ENCODE results near the gene ICAM1.

Gene ICAM1

DNA sequence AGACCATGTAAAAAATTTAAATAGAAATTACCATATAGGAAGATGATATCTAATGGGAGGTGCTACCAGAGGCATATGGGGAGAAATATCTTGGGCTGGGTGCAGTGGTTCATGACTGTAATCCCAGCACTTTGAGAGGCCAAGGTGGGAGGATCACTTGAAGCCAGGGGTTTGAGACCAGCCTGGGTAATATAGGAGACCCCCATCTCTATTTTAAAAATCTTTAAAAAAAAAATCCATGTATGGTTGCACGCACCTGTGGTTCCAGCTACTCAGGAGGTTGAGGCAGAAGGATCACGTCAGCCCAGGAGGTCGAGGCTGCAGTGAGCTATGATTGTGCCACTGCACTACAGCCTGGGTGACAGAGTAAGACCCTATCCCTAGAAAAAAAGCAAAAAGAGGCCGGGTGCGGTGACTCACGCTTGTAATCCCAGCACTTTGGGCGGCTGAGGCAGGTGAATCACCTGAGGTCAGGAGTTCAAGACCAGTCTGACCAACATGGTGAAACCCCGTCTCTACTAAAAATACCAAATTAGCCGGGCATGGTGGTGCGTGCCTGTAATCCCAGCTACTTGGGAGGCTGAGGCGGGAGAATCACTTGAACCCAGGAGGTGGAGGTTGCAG, 29.0 kb upstream of the ICAM1 start:
- DNase-seq (ENCODE audit: low read depth), result peak; percentile 37

DNA sequence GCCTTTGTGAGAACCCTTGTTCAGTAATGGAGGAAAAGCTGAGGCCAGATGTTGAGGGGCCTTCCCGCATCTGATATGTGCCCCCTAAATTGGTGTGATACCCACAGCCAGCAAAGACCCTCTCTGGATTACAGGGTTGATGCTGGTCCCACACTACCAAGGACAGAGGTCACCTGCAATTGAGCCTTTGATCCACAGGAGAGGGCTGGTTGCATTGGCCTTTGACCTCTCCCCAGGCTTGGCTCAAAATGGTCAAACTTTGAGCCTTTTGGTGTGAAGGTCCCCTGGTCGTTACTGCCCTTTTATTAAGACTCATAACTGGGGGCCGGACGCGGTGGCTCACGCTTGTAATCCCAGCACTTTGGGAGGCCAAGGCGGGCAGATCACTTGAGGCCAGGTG, 27.3 kb upstream of the ICAM1 start:
- no peak for DNase-seq (ENCODE audit: low read depth)

DNA sequence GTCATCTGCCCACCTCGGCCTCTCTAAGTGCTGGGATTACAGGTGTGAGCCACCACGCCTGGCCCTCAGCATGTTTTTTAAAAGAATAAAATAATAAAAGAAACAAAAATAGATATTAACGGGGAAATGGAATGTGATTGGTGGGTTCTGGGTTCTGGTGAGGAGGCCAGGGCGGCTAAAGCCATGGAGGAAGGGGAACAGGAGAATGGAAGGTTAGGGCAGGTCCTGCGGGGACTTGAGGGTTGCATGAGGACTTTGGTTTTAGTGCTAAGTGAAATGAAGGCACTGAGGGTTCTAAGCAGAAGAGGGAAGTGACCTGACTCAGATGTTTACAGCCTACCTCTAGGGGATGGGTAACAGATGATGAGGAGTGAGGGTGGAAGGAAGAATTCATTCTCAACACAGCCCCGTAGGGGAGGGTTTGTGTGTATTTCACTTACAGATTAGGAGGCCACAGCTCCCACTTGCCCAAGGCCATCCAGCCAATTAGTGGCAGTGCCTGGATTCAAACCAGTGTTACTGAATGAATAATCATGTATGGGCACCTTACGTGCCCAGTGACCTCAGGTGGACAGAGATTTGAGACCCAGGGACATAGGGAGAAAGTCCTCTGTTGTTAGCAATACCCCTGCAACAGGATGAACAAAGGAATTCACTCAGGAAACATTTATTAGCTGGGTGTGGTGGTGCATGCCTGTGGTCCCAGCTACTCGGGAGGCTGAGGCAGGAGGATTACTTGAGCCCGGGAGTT, 25.6 kb upstream of the ICAM1 start:
- DNase-seq (ENCODE audit: low read depth), result no peak

DNA sequence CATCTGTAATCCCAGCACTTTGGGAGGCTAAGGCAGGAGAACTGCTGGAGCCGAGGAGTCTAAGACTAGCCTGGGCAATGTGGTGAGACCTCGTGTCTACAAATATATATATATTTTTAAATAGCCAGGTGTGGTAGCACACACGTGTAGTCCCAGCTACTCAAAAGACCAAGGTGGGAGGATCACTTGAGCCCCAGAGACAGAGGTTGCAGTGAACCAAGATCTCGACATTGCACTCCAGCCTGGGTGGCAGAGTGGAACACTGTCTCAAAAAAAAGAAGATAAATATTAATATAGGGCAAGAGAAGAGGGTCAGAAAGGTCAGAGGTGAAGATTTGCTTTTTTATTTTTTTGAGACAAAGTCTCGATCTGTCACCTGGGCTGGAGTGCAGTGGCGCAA, 24.4 kb upstream of the ICAM1 start:
- no peak for DNase-seq (ENCODE audit: low read depth)

DNA sequence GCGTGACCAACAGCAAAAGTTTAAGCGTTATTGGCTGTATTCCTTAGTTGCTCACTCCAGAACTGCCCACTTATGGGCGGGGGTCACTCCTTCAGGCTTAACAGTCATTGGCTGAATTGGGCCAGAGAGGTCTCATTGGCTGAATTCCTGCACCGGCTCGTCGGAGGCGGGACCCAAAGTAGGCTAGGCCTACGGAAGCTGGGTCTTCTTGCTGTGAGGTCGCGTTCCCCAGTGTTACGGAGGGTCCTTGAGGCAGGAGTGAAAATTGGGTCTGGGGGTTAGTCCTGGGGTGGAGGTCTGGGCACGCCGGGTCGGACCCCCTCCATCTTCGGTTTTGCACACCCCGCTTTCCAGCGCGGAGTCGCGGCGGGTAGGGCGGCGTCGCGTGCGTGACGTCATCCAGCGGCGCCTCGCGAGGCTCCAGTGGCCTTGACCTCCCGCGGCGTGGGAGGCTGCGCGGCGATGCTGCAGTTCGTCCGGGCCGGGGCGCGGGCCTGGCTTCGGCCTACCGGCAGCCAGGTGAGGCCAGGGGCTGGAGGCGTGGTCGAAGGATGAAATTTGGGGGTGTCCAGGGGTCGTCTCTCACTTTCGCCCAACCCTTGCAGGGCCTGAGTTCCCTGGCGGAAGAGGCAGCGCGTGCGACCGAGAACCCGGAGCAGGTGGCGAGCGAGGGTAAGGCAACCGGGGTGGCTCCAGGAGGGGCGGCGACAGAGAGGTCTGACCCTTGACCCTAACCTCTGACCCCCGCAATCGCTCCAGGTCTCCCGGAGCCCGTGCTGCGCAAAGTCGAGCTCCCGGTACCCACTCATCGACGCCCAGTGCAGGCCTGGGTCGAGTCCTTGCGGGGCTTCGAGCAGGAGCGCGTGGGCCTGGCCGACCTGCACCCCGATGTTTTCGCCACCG, 18.9 kb upstream of the ICAM1 start, which contains the start of gene MRPL4:
TSS of gene MRPL4 (plus strand) at position 423 of the 903 bp plus-strand sequence. CDS start at position 463, 40 bp downstream.
- peak; percentile 100 for DNase-seq (ENCODE audit: low read depth)

DNA sequence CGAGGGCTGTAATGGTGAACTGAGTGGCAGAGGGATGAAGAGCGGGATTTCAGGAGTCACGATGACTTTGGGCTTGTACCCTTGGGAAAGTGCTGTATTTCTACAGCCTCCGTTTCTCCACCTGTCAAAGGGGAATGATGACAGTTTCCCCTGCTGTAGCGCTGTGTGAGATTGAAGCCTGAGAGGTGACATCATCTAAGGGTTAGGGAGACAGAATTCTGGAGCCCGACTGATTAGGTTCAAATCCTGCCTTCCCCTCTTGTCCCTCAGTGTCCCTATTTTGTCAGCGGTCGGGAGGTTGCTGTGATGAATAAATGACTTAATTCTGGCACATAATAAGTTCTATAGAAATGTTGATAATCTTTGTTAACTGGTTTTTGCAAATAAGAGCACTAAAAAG, 18.2 kb upstream of the ICAM1 start:
- DNase-seq (ENCODE audit: low read depth), result no peak

- DNase-seq (ENCODE audit: low read depth), result no peak
Measured at GRCh38 chr19:10254244-10254643, 16.7 kb upstream of the ICAM1 start.

- no peak for DNase-seq (ENCODE audit: low read depth)
Measured at GRCh38 chr19:10255358-10255757, 15.6 kb upstream of the ICAM1 start.

DNA sequence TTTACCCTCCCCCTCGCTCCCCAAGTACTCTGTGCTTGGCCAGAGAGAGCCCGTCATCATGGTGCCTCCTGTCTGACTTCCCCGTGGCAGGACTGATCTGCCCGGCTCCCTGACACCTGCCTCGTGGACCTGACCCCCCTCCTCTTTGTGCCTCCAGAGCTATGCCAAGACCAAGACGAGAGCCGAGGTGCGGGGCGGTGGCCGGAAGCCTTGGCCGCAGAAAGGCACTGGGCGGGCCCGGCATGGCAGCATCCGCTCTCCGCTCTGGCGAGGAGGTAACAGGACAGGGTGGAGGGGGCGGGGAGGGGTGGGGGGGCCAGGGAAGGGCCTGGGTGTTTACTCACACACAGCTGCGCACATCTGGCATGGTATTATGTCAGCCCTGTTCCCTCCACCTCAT, 14.4 kb upstream of the ICAM1 start:
- DNase-seq (ENCODE audit: low read depth), result no peak

- no peak for DNase-seq (ENCODE audit: low read depth)
Measured at GRCh38 chr19:10256970-10257615, 13.8 kb upstream of the ICAM1 start.

- DNase-seq (ENCODE audit: low read depth), result no peak
Measured at GRCh38 chr19:10258080-10258710, 12.7 kb upstream of the ICAM1 start.

- DNase-seq (ENCODE audit: low read depth), result peak; percentile 93
Measured at GRCh38 chr19:10259162-10259905, 11.6 kb upstream of the ICAM1 start.

DNA sequence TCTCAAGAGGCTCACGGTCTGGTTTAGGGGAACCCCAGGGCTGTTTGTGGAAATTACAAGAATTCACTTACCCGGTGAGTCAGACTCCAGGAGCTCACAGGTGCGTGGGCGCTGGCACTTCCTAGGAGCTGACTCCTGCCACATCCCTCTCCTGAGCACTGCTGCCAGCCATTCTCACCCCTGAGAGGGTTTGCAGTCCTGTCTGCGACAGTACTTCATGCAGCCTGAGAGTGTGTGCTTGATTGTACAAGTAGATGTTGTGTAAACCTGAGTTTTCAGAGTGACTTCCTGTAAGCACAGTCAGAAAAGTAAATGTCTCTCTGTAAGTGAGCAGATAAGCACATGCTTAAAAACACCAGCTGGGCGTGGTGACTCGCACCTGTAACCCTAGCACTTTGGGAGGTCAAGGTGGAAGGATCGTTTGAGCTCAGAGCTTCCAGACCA, 10.8 kb upstream of the ICAM1 start:
- DNase-seq (ENCODE audit: low read depth), result peak; percentile 35

GRCh38 chr19:10262771-10263170, 8.1 kb upstream of the ICAM1 start:
- peak; percentile 39 for DNase-seq (ENCODE audit: low read depth)

DNA sequence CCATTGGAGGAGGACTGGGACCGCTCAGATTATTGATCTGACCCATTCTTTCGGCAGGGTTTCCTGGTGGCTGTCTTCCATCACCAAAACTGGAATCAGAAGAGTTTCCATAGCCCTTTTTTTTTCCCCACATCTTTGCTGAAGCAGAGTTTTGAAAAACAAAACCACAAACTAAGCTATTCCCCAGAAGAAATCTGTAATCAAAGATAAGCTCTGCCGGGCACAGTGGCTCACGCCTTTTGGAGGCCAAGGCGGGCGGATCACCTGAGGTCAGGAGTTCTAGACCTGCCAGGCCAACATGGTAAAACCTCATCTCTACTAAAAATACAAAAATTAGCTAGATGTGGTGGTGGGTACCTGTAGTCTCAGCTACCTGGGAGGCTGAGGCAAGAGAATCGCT, 4.2 kb upstream of the ICAM1 start:
- no peak for DNase-seq (ENCODE audit: low read depth)

- no peak for DNase-seq (ENCODE audit: low read depth)
Measured at GRCh38 chr19:10268071-10268470, 2.8 kb upstream of the ICAM1 start.

DNA sequence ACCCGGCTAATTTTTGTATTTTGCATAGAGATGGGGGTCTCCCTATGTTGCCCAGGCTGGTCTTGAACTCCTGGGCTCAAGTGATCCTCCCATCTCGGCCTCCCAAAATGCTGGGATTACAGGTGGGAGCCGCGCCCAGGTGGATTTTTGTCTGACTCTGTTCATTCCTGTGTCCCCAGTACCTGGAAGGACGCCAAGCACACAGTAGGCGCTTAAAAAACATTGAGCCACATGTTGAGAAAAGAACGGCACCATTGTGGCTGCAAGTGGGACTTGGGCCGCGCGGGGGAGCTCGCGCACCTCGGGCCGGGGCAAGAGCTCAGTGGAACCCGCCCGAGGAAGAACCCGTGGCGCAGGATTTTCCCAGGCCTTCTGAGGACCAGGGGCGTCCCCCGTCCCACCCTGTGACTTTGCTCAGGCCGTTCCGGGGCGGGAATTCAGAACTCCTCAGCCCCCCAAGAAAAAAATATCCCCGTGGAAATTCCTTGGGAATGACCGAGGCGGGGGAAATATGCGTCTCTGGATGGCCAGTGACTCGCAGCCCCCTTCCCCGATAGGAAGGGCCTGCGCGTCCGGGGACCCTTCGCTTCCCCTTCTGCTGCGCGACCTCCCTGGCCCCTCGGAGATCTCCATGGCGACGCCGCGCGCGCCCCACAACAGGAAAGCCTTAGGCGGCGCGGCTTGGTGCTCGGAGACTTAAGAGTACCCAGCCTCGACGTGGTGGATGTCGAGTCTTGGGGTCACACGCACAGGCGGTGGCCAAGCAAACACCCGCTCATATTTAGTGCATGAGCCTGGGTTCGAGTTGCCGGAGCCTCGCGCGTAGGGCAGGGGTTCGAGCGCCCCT, 1.4 kb upstream of the ICAM1 start:
- peak; percentile 87 for DNase-seq (ENCODE audit: low read depth)

- peak; percentile 82 for DNase-seq (ENCODE audit: low read depth)
Measured at GRCh38 chr19:10270180-10270615, 722 bp upstream of the ICAM1 start.

GRCh38 chr19:10271543-10272086, 695 bp downstream of the ICAM1 start:
- peak; percentile 68 for DNase-seq (ENCODE audit: low read depth)

DNA sequence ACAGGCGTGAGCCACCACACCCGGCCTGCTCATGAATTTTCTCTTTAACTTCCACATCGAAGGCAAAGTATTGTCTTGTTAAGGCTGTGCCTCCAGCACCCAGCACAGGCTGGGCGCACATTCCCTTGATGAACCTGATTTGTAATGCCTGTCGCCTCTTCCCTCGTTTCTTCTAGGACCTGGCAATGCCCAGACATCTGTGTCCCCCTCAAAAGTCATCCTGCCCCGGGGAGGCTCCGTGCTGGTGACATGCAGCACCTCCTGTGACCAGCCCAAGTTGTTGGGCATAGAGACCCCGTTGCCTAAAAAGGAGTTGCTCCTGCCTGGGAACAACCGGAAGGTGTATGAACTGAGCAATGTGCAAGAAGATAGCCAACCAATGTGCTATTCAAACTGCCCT, 3.7 kb downstream of the ICAM1 start:
- no peak for DNase-seq (ENCODE audit: low read depth)
